ENCODE measurements around the gene KCNN1. TPM values are rescaled to one million over a fixed set of nuclear protein-coding genes. Genes with fewer than 3 reads are reported as not detected.
"Not testable (repeated sequence)": the region's sequence is repeated elsewhere in the genome, so short reads cannot be mapped to it uniquely, and the experiment has no call there.

Gene KCNN1
- polyA plus RNA-seq, 1 donor, result 5.6 TPM

DNA sequence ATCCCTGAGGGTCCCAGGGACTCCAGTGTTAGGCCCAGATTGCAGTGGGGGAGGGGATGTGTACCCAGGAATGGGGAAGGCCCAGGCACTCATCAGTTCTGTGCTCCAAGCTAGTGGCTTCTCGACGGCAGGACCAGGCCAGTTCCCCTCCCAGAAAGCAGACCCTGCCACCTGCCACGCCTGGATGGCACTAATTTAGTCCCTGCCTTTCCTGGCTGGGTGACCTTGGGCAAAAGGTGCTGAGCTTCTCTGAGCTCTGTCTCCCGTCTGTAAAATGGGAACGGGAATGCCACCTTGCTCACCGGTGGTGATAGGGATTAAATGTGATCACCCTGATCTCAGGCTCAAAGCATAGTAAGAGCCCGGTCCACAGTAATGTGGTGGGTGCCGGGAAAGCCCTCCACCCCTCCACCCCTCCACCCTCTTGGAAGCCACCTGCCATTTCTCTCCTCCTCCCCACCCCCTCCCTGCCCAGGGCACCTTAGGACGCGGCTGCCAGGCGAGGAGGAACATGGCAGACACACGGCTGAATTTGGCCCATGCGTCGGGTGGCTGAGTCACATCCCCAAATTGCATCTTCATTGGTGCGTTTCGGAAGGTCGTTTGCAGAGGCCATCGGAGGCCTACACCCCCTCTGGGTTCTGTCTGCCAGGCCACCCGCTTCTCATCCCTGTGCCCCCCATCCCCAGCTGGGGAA lies 2.3 kb downstream of the KCNN1 start:
- no peak for DNase-seq

DNA sequence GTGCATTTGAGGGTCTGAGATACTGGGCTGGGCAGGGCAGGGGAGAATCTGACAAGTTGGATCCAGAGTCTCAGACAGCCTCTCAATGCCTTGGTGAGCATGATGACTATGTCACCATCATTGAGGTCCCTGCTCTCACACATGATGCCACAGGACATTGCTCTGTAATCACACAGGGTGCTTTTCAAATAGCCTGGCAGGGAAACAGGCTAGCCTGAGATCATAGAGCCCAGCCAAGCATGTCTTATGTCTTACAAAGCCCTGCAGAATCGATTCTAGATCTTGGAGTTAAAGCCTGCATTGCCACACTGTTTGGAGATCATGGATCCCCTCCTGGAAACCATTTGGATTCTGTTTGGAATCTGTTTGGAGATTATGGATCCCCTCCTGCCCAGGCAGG lies 5.3 kb downstream of the KCNN1 start:
- DNase-seq, result no peak

DNA sequence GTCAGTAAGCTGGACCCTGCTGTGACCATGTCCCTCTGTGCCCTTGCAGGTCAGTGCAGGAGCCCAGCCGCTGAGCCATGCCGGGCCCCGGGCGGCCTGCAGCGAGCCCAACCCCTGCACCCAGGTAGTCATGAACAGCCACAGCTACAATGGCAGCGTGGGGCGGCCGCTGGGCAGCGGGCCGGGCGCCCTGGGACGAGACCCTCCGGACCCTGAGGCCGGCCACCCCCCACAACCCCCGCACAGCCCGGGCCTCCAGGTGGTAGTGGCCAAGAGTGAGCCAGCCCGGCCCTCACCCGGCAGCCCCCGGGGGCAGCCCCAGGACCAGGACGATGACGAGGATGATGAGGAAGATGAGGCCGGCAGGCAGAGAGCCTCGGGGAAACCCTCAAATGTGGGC lies 6.9 kb downstream of the KCNN1 start:
- no peak for DNase-seq

DNA sequence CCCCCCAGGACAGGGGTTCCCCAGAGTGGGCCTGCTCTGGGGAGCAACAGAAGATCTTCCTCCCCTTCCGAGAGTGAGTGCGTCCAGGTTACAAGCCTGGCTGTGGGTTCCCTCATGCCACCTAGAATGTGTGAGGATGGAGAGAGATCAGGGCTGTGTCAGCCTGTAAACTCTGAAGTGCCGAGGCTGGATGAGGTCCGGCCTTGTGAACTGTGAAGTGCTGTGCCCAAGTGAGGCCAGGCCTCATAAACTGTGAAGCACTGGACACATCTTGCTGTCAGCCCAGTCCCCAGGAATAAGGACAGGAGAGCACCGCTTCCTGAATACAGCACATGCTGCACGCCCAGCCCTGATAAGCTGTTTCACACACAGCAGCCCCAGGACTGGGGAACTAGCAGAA lies 7.6 kb downstream of the KCNN1 start:
- DNase-seq, result no peak

DNA sequence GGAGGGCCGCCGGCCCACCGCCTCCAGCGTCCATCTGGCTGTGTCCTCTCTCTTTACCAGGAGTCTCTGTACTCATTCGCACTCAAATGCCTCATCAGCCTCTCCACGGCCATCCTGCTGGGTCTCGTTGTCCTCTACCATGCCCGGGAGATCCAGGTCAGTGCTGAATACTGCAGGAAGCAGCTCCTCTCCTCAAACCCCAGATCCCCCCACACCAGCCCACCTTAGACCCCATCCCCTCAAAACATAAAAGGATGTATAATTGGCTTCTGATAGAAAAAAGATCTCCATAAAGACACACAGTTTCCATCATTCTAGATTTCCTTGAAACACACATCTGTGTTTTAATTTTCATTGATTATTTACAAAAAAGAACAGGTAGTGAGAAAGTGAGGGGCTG lies 8.1 kb downstream of the KCNN1 start:
- DNase-seq, result no peak

DNA sequence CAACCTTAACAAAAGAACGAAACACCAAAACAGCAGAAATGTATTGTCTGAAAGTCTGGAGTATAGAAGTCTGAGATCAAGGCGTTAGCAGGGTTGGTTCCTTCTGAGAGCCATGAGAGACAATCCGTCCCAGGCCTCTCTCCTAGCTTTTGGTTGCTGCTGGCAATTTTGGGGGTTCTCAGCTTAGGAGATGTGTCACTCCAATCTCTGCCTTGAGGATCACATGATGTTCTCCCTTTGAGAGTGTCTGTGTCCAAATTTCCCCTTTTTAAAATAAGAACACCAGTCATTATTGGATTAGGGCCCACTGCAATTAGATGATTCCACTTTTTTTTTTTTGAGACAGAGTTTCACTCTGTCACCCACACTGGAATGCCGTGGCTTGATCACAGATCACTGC lies 10.1 kb downstream of the KCNN1 start:
- no peak for DNase-seq

DNA sequence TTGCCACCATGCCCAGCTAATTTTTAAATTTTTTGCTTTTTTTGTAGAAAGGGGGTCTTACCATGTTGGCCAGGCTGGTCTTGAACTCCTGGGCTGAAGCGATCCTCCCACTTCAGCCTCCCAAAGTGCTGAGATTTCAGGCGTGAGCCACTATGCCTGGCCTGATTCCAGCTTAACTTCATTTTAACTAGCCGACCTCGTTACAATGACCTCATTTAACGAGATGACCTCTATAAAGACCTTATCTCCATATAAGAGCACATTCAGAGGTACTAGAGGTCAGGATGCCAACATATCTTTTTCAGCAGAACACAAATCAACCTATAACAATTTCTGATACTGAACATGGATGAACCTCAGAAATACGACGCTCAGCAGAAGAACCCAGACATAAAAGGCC lies 10.6 kb downstream of the KCNN1 start:
- no peak for DNase-seq

DNA sequence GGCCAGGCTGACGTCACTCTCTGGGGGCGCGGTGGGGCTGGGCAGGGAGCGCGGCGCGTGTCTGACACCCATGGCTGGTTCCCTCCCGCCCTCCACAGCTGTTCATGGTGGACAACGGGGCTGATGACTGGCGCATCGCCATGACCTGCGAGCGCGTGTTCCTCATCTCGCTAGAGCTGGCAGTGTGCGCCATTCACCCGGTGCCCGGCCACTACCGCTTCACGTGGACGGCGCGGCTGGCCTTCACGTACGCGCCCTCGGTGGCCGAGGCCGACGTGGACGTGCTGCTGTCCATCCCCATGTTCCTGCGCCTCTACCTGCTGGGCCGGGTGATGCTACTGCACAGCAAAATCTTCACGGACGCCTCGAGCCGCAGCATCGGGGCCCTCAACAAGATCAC lies 14.7 kb downstream of the KCNN1 start:
- no peak for DNase-seq

DNA sequence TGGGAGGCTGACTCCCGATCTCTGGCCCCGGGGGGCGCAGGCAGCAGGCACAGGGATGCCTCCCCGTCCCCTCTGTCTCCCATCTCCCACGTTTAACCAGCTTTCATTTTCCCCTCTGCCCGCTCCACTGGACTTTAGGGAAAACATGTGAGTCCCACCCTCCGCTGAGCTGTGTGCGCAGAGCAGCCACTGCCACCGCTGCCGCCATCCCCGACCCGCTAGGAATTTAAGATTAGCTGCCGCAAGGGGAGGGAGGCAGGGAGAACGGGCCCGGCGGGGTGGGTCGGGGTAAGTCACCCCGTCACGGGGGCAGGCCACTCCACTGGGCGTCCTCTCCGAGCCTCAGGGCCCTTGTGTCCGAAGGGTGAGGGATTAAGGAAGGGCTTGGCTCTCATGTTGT lies 15.5 kb downstream of the KCNN1 start:
- DNase-seq, result no peak

DNA sequence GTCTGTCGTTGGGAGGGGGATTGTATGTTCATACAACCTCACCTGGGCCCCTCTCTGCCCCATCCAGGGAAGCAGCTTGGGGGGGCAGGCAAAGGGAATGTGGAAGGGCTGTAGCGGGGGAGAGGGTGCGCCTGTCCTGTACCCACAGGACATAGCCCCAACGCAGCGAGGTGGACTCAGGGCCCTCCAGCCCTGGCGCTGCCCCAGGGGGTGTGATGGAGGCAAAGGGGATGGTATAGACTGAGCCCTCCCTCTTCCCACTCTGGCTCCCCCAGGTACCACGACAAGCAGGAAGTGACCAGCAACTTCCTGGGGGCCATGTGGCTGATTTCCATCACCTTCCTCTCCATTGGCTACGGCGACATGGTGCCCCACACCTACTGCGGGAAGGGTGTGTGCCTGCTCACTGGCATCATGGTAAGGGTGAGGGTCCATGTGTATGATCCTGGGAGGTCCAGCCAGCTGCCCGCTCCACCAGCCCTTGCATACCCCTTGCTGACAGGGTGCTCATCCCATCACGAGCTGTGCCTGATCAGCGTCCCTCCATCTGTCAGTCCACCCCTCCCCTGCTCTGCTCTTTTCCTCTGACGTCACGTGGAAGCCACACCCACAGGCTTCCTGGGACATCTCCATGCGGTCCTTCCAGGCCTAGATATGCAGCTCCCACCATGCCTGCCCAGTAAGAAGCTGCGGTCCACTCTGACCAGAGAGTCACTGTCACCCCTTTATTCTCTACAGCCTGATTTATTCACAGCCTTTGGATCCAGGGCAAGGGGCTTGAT lies 18.3 kb downstream of the KCNN1 start:
- no peak for DNase-seq

DNA sequence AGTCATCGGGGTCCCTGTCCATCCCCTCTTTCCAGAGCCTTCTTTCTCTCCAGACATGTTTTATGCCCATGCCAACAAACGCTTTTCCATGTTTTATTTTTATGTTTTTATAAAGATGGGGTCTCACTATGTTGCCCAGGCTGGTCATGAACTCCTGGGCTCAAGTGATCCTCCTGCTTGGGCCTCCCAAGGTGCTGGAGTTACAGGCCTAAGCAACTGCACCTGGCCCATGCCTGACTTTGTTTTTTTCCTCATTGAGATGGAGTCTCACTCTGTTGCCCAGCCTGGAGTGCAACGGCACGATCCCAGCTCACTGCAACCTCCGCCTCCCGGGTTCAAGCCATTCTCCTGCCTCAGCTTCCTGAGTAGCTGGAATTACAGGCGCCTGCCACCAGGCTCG lies 19.7 kb downstream of the KCNN1 start:
- not testable (repeated sequence) for DNase-seq

DNA sequence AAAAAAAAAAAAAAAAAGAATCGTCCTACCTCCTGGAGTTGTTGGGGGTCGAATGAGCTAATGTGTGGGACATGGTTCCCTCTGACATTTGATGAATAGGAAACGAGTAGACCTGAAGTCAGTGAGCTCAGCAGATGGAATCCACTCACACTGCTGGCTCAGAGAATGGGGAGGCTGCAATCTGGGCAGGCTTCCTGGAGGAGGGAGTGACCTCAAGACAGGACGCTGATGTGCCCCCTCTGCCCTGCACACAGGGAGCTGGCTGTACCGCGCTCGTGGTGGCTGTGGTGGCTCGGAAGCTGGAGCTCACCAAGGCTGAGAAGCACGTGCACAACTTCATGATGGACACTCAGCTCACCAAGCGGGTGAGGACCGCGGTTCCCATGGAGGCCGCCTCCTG lies 21.3 kb downstream of the KCNN1 start:
- no peak for DNase-seq

DNA sequence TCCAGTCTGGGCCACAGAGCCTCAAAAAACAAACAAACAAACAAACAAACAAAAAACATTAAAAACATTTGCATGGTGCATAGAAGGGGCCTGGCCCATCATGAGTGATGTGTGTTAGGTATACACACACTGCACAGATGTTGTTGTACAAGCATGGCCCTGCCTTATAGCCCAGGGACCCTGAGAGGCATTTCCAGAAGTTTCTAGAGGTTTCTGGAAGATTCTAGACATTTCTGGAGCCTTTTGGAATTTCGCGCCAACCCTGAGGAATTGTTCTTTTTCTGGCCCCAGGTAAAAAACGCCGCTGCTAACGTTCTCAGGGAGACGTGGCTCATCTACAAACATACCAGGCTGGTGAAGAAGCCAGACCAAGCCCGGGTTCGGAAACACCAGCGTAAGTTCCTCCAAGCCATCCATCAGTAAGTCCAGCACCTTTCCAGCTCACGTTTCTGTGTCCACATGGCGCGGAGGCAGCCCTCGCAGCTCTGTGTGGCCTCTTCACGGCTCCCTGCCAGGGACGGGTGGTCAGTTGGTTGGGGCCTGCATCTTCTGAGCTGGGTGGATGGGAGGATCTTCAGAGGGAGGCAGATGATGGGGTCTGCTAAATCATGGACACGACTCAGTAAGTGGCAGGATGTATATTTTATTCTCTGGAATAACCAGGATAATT lies 22.7 kb downstream of the KCNN1 start:
- no peak for DNase-seq

DNA sequence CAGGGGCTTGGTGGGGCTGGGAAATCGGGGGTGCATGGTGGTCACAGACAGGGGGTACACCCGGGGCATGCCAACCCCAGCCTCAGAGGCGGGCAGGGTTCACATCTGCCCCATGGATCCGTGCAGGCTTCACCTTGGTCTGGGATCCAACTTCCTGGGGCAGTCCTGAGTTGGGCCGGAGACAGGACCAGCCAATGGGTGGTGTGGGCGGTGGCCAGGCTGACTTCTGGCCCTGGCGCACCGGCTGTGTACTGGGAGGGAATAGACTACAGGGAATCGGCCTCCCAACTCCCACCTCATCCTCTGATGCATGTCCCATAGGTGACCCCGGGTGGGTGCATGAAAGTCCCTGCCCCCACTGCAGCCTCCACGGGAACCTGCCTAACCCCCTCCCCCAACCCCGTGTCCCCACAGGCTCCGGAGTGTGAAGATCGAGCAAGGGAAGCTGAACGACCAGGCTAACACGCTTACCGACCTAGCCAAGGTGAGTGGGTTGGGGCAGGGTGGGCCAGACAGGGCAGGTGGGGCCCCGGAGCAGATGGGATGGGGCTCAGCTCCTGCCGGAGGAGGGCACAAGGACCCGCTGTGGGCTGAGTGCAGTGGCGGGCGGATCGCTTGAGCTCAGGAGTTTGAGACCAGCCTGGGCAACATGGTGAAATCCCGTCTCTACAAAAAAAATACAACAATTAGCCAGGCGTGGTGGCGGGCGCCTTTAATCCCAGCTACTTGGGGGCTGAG lies 26.3 kb downstream of the KCNN1 start:
- no peak for DNase-seq

DNA sequence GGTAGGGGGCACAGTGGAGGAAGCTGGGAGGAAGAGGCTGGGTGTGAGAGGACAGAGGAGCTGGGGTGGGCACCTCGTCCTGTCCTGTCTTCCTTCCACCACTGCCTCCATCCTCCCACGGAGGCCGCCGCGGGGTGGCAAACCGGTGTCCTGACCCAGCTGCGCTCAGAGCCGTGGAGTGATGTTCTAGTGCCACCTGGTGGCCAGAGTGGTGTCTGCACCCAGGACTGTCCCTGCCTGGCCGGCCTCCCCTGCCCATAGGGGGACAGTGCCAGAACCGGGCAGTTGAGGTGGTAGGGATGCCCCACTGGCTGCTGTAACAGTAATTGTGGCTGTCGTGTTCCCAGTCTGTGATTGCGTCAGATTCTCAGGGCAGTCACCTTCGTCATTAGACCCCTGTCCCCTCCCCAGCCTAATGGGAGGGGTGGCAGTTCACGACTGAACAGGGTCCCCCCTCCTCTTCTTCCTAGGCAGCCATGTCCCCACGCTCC lies 30.0 kb downstream of the KCNN1 start:
- DNase-seq, result peak; percentile 73

DNA sequence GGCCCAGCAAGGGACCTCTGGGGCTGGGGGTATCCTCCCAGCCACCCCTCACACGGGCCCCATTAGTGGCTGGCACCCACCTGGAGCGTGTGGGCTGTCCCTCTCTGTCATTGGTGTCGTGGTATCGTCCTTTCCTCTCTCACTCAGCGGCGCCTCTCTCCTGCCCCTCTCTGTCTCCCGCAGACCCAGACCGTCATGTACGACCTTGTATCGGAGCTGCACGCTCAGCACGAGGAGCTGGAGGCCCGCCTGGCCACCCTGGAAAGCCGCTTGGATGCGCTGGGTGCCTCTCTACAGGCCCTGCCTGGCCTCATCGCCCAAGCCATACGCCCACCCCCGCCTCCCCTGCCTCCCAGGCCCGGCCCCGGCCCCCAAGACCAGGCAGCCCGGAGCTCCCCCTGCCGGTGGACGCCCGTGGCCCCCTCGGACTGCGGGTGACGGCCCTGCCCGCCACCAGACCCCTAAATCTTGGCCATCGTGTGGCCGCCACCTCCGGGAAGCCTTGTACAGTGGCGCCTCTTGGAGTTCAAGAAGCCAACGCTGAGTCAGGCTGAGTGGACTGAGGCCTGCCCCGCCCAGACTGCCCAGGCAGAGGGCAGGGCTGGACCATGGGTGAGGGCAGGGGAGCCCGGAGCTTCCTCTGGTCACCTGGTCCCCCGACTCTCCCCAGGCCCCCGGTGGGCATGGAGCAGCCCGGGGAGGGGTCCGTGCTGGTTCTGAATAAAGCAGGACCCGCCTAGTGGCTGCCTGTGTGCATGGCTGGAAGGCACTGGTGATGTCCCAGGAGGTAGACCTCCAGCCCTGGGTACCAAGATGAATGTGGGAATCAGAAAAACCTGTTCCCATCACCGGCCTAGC lies 31.3 kb downstream of the KCNN1 start:
- no peak for DNase-seq

DNA sequence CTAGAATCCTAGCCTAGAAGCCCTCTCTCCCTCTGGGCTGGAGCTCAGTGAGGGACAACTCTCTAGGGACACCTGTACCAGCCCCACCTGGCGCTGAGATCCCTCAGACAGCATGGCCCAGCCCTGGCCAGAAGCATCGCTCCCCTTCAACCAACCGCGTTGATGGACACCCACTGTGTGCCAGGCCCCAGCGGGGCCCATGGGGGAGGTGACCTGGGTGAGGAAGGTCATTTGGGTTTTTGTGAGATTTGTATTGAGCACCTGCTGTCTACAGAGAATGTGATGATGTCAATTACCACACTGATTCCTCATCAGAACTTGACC lies 31.9 kb downstream of the KCNN1 start:
- DNase-seq, result no peak

DNA sequence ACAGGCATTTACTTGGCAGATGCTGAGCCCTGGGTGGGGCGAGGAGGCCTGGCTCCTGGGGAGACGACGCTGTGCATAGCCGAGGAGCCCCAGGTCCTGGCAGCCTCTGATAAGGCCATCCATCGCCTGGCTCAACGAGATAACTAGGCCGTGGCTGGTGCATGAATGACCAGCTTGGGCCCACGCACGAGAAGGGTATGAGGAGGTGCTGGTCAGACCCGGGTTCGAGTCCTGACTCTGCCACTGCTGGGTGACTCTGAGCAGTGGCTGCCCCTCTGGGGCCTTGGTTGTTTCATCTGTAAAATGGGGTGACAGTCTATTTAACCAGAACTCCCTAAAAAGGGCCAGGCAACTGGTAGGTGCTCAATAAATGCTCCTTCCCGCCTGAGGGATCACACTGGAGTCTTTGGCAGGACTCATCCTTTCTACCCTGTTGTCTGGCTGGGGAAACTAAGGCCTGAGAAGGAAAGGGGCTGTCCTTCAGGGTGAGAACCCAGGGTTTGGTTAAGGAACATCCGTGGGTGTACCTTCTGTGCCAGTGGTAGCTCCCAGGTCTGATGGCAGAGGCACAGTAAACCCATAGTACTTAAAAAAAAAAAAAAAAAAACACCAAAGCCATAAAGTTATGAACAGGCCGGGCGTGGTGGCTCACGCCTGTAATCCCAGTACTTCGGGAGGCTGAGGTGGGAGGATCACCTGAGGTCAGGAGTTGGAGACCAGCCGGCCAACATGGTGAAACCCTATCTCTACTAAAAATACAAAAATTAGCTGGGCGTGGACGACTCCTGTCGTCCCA lies 33.0 kb downstream of the KCNN1 start:
- no peak for DNase-seq

DNA sequence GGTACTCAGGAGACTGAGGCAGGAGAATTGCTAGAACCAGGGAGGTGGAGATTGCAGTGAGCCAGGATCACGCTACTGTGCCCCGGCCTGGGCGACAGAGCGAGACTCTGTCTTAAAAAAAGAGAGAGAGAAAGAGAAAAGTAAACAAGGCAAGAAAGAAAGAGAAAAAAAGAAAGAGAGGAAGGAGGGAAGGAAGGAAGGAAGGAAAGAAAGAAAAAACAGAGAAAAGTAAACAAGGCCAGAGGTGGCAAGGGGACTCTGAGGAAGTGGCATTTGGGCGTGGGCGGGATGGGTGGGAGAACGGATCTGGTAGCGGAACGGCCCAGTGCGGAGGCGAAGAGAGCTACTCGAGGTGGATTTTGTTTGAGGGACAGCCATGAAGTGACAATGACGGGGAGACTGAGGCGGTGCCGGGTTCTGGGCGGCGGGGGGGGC lies 33.6 kb downstream of the KCNN1 start:
- no peak for DNase-seq

DNA sequence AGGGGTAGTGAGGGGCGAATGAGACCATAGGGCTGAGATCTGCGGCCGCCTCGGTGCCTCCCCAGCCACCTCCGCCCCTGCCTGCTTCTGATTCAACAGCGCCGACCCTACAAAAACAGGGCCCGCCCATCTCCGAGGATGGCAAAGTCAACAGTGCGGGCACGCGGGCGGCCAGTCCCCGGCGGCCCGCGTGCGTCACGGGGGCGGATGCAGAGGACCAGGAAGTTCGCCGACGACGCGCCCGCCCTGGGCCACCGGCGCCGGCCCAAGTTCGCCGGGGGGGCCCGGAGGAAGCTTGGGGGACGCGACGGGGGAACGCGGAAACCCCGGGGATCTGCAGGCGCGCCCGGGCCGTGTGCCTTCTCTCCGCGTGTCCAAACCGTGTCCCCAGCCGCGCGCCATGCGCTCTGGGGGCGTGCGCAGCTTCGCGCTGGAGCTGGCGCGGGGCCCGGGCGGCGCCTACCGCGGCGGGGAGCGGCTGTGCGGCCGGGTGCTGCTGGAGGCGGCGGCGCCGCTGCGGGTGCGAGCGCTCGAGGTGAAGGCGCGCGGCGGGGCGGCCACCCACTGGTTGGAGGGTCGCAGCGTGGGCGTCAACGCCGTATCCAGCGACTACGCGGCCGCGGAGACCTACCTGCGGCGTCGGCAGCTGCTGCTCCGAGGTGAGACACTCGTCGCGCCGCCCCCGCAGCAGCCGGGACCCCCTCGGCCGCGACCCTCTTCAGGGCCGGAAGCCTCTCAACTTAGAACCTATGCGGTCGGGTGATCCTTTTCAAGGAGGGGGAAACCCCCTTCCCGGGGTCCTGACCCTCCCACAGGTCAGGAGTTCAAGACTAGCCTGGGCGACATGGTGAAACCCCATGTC lies 34.2 kb downstream of the KCNN1 start:
- DNase-seq, result no peak

Data from left kidney (tissue), 2 donors.